A549 (cell line): ENCODE results near the gene ZNF593OS.

Source experiments
- FOSL2 ChIP-seq, 2 experiments: fragments of 450-650 bp in 1 of 2; fragments of >200 bp in 1 of 2; sonication (Bioruptor Twin) in 1 of 2; formaldehyde crosslinking; IDR thresholded peaks; 2 replicates each; pipeline versions ENCODE4 v1.5.0 to v1.6.1; 2016 to 2020; ENCODE audit warnings: mild to moderate bottlenecking in 1 of 2, moderate library complexity in 1 of 2
- MAX ChIP-seq: IDR thresholded peaks from 2 replicates; pipeline ENCODE4 v1.6.1; 2012
- NFE2L2 ChIP-seq: fragments of 150-350 bp; conservative IDR thresholded peaks from 2 replicates; pipeline ENCODE4 v1.6.1; 2014; ENCODE audit warnings: low read length
- POLR2A ChIP-seq: IDR thresholded peaks from 2 replicates; pipeline ENCODE4 v1.6.1; 2012; ENCODE audit warnings: mild to moderate bottlenecking, low read length
- TF ChIP-seq, protein P1 (sequence below): fragments of >200 bp; sonication (Bioruptor Twin); formaldehyde crosslinking; IDR thresholded peaks from 3 replicates; pipeline ENCODE4 v1.5.1; 2016

DNA sequence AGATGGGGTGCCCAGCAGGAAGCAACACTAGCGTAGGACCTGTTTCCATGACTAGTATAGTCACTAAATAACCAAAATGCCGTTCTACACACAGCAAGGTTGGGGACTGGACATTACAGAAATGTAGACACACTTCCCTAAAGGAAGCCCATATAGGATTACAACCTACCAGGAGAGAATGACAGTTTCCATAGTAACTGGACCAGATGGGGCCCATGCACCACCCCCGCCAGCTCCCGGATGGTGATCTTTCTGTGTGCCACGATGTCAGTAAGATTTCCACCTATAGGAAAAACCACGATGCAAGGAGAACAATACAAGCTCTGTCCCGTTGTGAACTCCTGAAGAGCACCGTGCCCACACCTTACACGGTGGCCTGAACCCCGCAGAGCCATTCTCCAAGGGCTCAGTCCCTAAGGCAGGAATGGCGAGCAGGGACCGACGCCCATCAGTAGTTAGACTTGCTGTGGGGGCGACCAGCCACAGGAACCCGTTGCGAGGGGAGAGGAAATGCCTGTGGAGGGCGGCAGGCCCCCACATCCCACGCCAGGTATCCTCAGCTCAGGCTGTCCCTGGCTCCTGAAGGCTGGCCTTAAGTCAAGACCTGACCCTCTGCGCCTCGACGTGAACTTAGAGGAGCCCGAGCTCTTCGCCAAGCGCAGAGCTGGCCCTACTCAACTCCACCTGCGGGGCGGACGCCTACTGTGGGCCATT lies 48.7 kb upstream of the ZNF593OS start:
- TF ChIP-seq, protein P1, sequence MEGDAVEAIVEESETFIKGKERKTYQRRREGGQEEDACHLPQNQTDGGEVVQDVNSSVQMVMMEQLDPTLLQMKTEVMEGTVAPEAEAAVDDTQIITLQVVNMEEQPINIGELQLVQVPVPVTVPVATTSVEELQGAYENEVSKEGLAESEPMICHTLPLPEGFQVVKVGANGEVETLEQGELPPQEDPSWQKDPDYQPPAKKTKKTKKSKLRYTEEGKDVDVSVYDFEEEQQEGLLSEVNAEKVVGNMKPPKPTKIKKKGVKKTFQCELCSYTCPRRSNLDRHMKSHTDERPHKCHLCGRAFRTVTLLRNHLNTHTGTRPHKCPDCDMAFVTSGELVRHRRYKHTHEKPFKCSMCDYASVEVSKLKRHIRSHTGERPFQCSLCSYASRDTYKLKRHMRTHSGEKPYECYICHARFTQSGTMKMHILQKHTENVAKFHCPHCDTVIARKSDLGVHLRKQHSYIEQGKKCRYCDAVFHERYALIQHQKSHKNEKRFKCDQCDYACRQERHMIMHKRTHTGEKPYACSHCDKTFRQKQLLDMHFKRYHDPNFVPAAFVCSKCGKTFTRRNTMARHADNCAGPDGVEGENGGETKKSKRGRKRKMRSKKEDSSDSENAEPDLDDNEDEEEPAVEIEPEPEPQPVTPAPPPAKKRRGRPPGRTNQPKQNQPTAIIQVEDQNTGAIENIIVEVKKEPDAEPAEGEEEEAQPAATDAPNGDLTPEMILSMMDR, result no peak
- no peak for TF ChIP-seq NFE2L2
- no peak for TF ChIP-seq FOSL2 (IDR thresholded peaks at IDR 0.05)
- TF ChIP-seq FOSL2 (CRISPR knock-in tag; IDR thresholded peaks at IDR 0.05), result no peak
- TF ChIP-seq MAX, result no peak
- TF ChIP-seq POLR2A, result no peak
